Thyroid gland (tissue), 4 donors: ENCODE data around the gene TICRR.

Source experiments
- POLR2A ChIP-seq, 2 donors: fragments of 450-650 bp; IDR thresholded peaks; one replicate each; pipeline ENCODE4 v1.6.1; 2017; ENCODE audit warnings: antibody characterized with exemption in 2 of 2, mild to moderate bottlenecking in 2 of 2, moderate library complexity in 1 of 2
- TF ChIP-seq, protein P1 (sequence below), 6 experiments: fragments of 200-600 bp in 3 of 6; fragments of 450-650 bp in 3 of 6; sonication (generic) in 3 of 6; IDR thresholded peaks; one replicate each; pipeline ENCODE4 v1.5.1; 2016 to 2019; ENCODE audit warnings: antibody characterized with exemption in 6 of 6, mild to moderate bottlenecking in 2 of 6, inconsistent platforms in 1 of 6, moderate library complexity in 1 of 6

DNA sequence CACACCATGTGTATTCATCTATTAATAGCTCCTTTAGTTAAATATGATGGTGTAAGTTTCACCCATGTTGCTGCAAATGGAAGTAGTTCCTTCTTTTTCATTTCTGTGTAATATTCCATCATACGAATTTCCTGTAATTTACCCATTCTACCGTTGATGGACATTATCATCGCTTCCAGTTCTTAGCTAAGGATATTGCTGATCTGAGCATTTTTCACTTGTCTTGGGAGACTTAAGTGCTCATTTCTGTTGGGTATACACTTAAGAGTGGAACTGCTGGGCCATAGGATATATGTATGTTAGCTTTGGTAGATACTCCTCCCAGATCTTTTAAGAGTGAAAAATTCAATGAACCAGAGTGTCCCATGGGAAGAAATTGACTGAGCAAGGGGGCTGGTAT, 92.9 kb downstream of the TICRR start:
- no peak for TF ChIP-seq POLR2A (IDR thresholded peaks at IDR 0.05)
- TF ChIP-seq, protein P1, sequence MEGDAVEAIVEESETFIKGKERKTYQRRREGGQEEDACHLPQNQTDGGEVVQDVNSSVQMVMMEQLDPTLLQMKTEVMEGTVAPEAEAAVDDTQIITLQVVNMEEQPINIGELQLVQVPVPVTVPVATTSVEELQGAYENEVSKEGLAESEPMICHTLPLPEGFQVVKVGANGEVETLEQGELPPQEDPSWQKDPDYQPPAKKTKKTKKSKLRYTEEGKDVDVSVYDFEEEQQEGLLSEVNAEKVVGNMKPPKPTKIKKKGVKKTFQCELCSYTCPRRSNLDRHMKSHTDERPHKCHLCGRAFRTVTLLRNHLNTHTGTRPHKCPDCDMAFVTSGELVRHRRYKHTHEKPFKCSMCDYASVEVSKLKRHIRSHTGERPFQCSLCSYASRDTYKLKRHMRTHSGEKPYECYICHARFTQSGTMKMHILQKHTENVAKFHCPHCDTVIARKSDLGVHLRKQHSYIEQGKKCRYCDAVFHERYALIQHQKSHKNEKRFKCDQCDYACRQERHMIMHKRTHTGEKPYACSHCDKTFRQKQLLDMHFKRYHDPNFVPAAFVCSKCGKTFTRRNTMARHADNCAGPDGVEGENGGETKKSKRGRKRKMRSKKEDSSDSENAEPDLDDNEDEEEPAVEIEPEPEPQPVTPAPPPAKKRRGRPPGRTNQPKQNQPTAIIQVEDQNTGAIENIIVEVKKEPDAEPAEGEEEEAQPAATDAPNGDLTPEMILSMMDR (IDR thresholded peaks at IDR 0.05): no peak
